Measurements from ENCODE around the gene SCRN1.

Gene SCRN1

DNA sequence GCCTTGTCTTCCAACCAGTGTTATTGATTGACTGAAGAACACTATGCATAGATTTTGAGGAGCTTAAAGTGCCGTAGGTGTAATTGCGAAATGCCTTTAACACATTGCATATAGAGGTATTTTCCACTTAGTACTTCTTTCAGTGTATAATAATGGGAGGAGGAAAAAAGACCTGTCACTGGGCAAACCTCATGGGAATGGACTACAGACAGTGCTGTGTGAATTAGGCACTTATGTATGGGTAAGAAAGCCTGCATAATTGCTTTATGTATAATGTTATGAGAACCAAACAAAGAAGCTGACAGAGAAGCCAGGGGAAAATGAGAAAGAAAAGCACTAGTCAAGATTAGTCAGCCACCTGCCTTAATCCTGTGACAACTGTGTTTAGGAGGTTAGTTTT lies 12.4 kb upstream of the SCRN1 start:
- DNase-seq: no peak

DNA sequence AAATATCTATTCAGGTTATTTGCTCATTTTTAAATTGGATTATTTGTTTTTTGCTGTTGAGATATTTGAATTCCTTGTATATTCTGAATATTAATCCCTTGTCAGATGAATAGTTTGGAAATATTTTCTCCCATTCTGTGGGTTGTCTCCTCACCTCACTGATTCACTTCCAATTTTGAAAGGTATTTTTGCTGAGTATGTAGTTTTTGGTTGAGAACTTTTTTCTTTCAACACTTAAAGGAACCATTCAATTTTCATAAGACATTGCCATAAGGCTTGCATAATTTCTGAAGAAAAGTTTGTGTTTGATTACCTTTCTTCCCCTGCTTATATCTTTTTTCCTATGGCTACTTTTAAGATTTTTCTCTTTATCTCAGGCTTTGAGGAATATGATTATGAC lies 8.9 kb upstream of the SCRN1 start:
- DNase-seq: no peak

DNA sequence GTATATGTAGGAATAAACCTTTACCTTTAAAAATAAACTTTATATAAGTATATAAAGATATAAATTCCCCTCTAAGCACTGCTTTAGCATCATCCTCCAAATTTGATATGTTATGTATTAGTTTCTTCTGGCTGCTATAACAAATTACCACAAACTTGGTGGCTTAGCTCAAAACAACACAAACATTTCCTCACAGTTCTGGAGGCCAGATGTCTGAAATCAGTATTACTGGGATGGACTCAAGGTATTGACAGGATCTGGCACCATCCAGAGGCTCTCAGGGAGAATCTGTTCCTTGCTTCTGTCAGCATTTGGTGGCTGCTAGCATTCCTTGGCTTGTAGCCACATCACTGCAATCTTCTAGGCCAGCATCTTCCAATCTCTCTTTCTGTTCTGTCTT lies 6.7 kb upstream of the SCRN1 start:
- no peak for DNase-seq

DNA sequence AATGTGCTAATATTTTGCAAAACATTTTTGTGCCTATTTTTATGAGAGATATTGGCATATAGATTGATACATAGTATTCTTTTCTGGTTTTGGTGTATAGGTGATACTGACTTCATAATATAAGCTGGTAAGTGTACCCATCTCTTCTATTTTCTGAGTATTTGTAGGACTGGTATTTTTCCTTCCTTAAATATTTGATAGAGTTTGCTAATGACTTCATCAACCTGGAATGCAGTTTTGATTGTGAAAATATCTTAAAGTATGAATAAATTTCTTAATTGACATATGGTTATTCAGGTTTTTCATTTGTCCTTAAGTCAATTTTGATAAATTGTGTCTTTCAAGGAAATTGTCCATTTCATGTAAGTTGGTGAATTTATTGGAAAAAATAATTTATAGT lies 6.1 kb upstream of the SCRN1 start:
- DNase-seq: no peak

DNA sequence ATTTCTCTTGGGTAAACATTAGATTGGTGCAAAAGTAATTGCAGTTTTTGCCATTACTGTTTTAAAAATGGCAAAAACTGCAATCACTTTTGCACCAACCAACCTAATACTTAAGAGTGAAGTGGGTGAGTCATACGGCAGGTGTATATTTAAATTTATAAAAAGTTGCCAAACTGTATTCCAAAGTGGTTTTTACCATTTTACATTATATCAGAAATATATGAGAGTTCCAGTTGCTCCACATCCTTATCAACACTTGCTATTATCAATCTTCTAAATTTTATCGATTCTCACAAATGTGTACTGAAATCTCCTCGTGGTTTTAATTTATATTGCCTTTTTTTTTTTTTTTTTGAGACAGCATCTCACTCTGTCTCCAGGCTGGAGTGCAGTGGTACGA lies 3.5 kb upstream of the SCRN1 start:
- DNase-seq: no peak

DNA sequence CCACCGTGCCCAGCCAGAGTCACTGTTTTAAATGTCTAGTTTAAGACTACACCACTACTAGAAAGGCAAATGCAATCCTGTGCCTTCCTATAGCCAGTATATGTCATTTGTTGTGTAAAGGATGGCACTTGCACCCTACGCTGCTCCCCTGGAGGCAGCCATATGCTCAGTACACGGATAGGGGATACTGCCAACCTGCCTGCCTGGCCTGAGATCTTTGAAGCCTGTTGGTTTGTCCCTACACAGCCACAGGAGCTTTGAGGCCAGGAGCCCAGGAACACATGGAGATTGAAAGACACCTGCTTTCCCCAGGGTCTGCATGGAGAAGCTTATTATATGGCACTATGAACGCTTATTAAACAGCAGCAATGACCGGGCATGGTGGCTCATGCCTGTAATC lies 2.3 kb upstream of the SCRN1 start:
- no peak for DNase-seq

DNA sequence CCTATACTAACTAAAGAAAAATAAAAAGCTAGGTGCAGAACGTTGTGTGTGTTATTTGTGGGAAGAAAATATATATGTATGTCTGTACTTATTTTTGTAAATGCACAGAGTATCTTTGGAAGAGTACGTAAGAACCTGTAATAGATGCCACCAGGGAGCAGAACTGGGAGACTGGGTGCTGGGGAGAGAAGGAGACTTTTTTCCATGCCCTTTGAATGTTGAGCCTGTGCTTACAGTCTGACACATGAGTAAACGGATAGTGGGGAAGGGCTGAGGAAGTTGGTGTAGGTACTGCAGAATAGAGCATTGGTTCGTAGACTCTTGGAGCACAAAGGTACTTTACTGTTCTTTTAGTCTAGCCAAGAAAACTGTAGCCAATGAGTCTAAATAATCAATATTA lies 1.3 kb upstream of the SCRN1 start:
- DNase-seq: no peak

DNA sequence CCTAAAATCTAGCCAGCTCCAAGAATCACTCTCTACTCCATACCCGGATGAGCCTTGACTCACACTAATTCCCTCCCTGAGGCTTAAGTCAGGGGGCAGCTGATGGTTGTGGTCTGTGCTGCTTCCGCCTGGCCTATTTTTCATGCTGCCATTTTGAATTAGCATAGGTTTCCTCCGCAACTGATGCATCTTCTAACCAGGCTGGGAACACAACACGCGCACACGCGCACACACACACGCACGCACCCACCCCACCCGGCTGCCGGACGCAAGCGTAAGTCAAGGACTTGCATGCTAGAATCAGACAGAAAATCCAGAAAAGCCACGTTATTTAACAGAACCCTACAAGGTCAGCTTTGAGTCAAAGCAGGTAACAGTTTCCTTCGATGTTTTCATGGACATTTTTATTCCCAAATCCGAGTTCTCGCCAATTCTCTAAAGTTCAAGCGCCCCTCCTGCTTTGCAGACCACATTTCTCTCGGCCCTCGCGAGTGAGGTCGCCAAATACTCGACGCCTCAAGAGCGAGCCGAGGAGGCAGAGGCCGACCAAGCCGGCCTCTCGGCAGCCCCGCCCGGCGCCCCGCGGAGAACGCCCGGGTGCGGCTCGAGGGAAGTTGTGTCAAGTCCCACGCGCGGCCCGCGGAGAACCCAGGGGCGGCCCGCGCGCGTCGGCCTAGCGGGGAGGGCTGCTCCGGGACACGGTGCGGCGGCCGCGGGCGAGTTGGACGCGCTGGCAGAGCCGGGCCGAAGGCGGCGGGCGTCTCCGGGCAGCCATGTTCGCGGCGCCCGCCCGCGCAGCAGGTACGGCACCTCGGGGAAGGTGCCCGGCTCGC lies 961 bp downstream of the SCRN1 start:
- DNase-seq: peak; percentile 71

DNA sequence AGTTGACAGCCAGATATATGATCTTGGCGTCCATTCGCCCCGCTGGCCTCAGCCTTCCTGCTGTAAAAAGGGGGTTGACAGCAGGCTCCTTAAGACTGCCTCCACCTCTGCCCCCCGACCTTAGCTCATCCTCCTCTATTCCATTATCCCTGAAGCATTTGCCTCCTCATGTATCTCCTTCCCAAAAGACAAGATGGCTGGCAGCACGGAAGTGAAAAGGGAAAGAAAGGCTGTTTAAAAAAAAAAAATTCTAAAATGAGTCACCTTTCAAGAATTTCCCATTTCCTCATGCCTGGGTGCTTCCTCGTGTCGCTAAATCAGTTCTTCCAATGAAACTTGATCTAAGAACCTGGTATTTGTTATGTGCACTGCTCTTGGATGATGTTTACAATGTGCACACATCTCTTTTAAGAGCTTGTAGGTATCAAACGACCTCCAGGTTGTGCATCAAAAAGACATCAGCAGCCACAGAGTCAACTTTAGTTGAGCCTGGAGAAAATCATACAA lies 1.7 kb downstream of the SCRN1 start:
- peak; percentile 36 for DNase-seq

DNA sequence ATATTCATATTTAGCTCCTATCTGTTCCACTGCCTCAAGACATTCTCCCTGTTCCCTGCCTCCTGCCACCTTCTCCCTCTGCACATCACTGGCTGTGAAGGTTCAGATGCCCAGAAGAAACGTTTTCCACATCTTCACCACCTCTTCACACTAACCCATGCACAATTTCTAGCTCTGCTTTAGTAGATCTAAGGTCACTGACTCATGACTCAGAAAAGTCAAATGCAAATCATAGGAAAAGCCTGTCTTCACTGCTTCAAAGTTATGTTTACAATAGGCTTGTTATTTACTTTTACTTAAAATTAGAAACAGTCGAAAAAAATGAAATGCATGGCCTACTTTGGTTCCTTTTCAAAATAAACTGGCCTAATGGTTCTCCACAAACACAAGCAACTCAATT lies 2.5 kb downstream of the SCRN1 start:
- DNase-seq: peak; percentile 21

DNA sequence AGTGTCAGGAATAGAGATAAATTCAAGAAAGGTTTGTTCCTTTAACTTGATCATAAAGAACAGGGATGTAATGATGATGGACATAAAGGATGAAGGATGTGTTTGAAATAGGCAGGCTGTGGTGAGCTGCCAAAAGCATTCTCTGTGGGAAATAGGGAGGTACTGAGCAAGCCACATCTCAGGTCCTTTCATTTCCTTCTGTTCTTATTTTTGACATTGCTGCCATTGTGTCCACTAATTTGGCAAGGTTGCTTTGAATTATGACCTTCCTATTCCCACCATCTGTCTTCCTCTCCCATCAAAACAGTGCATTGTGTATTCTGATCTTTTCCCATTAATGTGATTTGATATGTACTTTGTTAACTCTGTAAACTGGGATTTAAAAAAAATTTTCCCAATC lies 9.4 kb downstream of the SCRN1 start:
- no peak for DNase-seq

DNA sequence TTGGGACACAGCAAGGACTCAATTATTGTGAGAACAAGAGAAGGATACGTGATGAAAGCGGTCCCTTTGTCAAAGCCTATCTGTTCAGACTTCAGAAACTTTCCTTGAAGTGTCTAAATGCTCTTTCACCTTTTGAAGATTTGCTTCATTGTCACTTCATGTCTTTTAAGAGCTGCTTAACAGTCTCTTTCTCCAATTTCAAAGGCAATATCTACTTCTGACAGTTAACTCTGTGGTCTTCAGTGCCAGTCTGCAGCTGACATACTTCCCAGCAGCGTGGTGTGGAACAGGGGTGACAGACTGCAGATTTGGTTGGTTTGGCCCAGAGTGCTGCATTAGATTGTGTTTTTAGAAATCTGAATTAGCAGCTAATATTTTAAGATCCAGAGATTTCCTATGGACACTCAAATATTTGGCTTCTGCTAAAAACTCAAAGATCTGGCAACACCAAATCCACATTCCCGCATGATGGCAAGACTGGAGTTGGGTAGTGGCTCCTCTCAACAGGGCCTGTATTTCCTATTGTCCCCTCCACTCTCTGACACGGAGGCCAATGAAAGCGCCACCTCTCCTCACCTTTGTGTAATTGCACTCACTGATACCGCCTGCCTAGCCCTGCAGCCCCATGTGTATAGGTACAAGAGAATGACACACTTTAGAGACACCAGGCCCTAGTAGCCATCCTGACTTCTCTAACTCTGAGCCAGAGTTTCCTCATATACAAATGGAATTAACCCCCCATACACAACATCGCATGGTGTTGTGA lies 11.5 kb downstream of the SCRN1 start:
- peak; percentile 23 for DNase-seq

DNA sequence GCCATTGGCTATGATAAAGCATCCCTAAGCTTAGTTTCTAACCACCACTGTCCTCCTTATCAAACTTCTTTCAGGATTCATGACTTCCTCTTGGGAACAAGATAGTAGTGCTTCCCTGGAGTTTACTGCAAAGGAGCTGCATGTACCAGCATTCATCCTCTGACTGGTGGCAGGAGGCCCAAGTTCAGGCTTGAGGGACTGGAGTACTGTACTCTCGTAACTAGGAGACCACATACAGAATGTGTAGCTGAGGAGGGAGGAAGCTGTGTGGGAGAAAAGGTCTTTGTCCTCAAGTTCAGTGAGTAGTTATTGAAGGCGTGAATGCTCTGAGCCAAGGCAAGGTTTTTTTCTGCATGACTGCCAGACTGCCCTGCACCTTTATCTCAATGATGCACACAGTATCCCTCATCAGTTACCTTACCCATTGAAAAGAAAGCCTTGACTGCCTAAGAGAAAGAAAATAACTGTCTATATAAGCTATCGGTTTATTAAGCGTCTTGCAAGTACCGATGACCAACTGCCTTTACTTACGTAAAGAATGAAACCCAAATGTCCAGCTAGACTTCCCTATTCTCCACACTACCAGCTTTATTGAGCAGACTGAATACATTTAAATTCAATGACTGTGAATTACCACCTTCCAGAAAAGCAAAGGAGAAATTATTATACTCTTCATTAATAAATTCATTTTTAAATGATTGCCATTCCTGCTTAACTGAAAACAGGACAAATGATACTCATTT lies 12.8 kb downstream of the SCRN1 start:
- DNase-seq: no peak

DNA sequence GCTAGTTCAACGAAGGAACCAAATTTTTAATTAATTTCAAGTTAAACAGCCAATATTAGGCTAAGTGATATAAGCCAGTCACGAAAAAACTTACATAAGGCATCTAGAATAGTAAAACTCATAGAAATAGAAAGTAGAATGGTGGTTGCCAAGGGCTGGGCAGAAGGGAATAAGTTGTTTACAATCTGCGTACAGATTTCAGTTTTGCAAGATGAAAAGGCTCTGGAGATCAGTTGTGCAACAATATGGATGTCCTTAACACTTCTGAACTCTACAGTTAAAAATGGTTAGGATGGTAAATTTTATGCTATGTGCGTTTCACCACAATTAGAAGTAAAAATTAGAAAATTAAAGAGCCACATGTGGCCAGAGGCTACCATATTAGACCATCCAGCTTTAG lies 13.3 kb downstream of the SCRN1 start:
- no peak for DNase-seq

DNA sequence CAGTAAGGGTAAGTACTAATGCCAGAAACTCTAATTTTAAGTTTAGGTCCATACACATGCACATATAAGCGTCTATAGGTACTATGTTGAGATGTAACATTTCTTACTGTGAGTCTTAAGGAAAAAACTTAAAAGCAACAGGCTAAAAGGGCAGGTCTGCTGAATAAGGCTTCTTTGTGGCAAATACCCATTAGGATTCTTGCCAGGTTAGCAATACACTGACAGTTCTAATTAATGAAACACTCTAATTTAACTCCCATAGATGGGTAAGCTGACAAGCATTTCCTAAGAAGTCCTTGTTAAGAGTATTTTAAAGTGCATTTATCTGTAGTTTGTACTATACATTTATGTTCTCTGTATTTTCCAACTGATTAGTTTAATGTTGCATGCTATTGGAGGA lies 14.0 kb downstream of the SCRN1 start:
- no peak for DNase-seq

DNA sequence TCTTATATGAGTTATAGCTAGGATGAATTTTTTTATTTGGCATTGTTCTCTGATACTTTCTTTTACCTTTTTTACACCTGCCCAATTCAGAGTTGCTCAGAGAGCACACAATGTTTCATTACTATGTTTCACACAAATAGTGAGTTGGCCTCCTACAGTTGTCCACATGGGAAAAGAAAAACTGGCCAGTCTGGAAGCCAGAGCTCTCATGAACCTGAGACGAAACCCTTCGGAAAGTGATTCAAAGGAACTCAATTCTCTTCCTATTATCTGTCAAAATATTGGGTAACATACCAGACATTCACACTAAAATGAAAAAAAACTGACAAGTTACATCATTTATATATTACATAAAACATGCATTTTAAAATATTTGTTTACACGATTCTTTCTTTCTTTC lies 15.3 kb downstream of the SCRN1 start:
- no peak for DNase-seq

DNA sequence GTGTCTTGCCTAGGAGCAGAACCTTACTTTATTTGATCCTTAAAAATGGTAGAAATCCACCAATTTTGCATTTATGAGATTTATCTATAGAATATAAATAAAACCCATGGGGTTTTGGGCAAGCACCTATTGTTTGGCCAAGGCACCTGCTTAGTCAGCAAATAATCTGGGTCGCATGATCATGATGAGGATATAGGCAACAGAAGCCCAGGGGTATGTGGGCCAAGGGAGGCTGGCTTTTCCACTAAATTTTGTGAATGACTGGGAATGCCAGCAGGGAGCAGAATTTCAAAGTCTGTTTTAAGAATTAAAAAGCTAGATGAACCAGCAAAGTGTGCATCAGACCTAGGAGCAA lies 17.3 kb downstream of the SCRN1 start:
- no peak for DNase-seq

DNA sequence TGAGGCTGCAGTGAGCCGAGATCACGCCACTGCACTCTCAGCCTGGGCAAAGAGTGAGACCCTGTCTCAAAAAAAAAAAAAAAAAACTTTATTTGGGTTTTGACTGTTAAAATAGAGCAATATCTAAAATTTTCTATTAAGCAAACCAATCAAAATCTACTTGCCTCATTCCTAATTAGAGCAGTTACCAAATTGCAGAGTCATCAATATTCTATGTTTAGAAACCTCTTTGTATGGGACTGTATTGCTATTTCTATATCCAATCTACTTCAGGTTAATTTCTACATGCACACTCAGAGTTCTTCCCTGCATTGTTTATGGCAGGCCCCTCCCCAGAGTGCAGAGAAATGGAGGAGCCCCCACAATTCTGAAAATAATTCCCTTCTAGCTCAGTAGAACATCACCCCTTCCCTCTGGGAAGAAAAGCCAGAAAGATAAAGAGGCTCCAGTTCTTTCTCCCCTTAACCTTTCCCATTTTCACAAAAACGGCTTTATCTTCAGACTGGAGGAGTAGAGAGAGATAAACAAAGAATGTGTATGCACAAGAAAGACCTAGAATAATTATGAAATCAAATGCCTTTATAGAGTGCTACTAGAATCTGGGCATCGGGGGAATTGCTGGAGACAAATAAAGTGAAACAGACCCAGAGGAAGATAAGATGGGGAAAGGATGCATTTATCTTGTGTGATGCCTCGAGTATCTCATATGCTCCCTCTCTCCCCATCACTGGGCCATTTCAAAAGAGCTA lies 17.9 kb downstream of the SCRN1 start:
- no peak for DNase-seq

DNA sequence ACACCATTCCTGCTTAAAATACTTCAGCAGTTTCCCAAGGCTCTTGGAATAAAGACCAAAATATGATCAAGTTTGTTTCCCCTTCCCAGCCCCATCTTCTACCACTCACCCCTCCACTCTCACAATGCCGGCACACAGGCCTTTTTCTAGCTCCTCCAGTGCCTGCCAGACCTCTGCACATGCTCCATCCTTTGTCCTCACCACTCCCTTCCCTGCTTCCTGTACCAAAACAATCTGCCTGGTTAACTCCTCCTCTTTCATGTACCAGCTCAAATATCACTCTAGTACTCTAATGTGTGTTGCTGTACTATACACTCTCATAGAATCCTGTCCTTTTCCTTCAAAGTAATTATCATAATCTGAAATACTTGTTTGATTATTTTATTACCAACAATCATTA lies 19.4 kb downstream of the SCRN1 start:
- DNase-seq: no peak

DNA sequence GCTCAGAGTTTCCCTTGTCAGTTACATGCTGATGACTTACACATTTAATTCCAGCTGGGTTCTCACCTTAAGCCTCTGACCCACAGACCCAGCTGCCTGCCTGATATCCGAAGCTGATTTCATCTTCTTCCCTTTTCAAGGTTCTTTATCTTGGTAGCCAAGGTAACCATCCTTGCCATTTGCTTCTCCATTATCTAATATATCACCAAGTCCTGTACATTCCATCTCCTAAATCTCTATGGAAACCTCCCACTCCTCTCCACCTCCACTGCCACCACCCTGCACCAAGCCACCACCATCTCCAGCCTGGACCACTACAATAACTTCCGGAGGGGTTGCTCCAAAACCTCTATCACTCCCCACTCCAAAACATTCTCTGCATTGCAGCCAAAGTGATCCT lies 19.9 kb downstream of the SCRN1 start:
- DNase-seq: no peak

DNA sequence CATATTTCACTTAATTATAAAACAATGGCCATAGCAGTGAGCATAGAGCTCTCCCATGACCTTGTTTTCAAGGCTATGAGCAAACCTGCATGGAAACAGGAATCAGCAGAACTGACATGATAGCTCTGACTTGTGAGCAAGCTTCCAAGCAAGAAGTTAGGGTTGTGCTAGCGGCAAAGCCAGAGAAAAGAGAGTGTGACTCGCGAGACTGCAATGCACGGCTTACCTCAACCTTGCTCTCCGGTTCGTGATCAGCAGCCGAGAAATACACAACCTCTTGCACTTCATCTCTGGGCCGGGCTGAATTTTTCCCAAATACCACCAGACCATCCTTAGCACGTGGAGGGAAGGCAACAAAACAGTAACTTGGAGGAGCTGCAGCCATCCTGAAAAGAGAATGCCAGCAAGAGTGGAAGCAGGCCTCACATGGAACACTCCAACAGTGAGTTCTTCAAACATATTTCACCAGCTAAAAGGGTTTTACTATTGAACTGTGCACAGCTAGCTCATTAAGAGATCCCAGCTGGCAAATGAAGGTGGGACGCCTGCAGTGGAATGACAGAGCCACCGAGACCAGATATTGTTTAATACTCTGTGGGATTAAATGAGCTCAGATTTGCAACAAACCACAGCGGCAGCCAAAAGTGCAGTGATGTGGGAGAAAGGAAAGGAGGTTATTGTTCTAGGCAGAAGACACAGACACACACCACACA lies 20.8 kb downstream of the SCRN1 start:
- no peak for DNase-seq

DNA sequence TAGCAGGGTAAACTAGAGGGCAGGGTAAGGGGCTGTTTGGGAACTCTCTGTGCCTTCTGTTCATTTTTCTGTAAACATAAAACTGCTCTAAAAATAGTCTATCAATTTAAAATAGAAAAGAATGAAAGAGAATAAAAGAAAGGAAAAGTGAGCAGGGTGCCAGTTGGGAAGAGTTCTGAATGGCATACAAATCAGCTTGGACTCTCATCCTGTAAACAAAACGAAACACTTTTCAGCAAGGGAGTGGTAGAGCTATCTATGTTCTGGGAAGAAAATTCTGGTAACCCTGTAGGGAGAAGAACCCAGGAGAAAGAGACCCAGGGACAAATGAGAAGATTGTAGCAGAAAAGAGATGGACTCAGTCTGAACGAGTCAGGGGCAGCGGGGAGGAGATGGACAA lies 24.6 kb downstream of the SCRN1 start:
- DNase-seq: no peak
